HUES48 (cell line): Measurements from ENCODE around the gene MBLAC2.

Source experiments
- H3K27ac ChIP-seq: one replicate; pipeline ENCODE4 v1.7.0; 2013; ENCODE audit warnings: low read depth, low read length, inconsistent platforms
- H3K27me3 ChIP-seq: 2 replicates; pipeline ENCODE4 v1.6.1; 2013; ENCODE audit warnings: mild to moderate bottlenecking, low read length; ENCODE audit not compliant: control insufficient read depth, insufficient read depth
- H3K36me3 ChIP-seq: 2 replicates; pipeline ENCODE4 v1.6.1; 2013; ENCODE audit warnings: low read length; ENCODE audit not compliant: control insufficient read depth, insufficient read depth
- H3K4me1 ChIP-seq: 2 replicates; pipeline ENCODE4 v1.6.1; 2013; ENCODE audit warnings: mild to moderate bottlenecking, low read length; ENCODE audit not compliant: control insufficient read depth, insufficient read depth
- H3K4me3 ChIP-seq: 2 replicates; pipeline ENCODE4 v1.5.1; 2013; ENCODE audit warnings: mild to moderate bottlenecking, low read depth, low read length
- H3K9ac ChIP-seq: 2 replicates; pipeline ENCODE4 v1.6.1; 2013; ENCODE audit warnings: mild to moderate bottlenecking, low read depth, low read length, moderate library complexity
- H3K9me3 ChIP-seq: 2 replicates; pipeline ENCODE4 v1.6.1; 2013; ENCODE audit warnings: low read length; ENCODE audit not compliant: control insufficient read depth, insufficient read depth

MBLAC2 gene

GRCh38 chr5:90474235-90475107 is at the start of gene MBLAC2, which contains the start of gene POLR3G:
Gene MBLAC2, minus strand, starts transcription at chr5:90474771. Its CDS starts 479 bp downstream, at chr5:90474292.
Gene POLR3G, plus strand, starts transcription at chr5:90474864. Its CDS starts 10,704 bp downstream, at chr5:90485568.
- Histone ChIP-seq H3K4me1 (peaks cover 32% of the 10 kb centered on the region), H3K4me3 (peak within 1 kb of the TSS; percentile 81), H3K27me3 (no peaks in the 10 kb centered on the region), H3K36me3 (peaks cover 5% of the 10 kb centered on the region; the same call in 1 of the 2 replicates), H3K9ac (peak within 1 kb of the TSS; percentile 71), H3K9me3 (no peaks in the 10 kb centered on the region), H3K27ac (peak within 1 kb of the TSS; percentile 93)

DNA sequence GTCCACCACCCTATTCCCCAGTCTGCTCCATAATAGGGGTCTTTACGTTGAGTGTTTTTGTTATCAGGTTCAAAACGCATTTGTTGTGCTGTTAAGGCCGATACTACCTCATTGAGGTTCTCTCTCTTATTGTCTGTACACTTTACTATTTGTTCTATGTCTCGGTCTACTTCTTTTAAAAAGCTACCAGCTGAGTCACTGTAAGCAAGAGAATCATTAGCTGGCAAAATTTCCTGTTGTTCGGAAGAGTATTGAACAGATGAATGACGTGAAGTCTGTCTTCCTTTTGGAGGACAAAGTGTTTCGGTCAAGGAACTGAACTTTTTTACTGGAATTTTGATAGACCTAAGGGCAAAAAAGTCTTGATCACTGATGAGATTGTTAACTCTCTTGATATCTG is 44.5 kb upstream of the MBLAC2 start:
- no peak overlapping the region for H3K4me3 ChIP-seq
- no peak overlapping the region for H3K9ac ChIP-seq
- H3K27me3 ChIP-seq = no peaks in the 10 kb centered on the region
- no peaks in the 10 kb centered on the region for H3K4me1 ChIP-seq
- peaks cover 50% of the 10 kb centered on the region for H3K36me3 ChIP-seq
- no peaks in the 10 kb centered on the region for H3K9me3 ChIP-seq
- no peak overlapping the region for H3K27ac ChIP-seq

DNA sequence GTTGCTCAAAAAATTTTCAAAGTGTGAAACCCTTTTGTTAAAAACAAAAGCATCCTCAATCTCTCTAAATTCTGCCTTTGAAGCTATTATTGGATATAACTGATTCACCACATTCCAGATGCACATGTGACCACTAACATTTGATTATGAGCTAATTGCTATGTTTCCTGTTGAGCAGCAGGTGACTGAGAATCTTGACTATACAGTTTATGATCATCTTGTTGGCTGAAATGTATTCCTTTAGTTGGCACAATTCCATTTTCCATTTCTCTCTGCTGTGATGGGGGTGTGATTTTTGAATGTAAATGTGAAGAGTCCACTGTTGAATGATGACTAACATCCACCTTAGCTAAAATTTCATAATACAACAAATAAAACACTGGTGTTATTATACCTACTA is 44.1 kb upstream of the MBLAC2 start:
- H3K9ac ChIP-seq = no peak overlapping the region
- H3K4me1 ChIP-seq = peaks cover 3% of the 10 kb centered on the region; the same call in 1 of the 2 replicates
- H3K4me3 ChIP-seq = no peak overlapping the region
- H3K36me3 ChIP-seq = peaks cover 46% of the 10 kb centered on the region
- H3K9me3 ChIP-seq = no peaks in the 10 kb centered on the region
- H3K27me3 ChIP-seq = no peaks in the 10 kb centered on the region
- no peak overlapping the region for H3K27ac ChIP-seq

DNA sequence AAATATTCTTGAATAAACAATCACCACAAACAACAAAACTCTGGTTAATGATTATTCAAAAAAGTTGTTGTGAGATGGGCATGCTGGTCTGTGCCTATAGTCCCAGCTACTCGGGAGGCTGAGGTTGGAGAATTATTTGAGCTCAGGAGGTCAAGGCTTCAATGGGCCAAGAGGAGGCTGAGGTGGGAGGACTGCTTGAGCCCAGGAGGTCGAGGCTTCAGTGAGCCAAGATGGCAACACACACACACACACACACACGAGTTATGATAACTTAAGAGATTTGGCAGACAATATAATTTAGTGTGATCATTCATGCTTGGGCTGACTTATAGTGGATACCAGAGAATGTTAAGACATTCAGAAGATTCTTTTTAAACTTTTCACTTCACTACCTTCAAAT is 39.9 kb upstream of the MBLAC2 start:
- no peak overlapping the region for H3K9ac ChIP-seq
- H3K36me3 ChIP-seq = peaks cover 42% of the 10 kb centered on the region
- H3K9me3 ChIP-seq = no peaks in the 10 kb centered on the region
- H3K4me3 ChIP-seq = no peak overlapping the region
- H3K27me3 ChIP-seq = no peaks in the 10 kb centered on the region
- H3K27ac ChIP-seq = no peak overlapping the region
- peaks cover 5% of the 10 kb centered on the region; the same call in 1 of the 2 replicates for H3K4me1 ChIP-seq

GRCh38 chr5:90510438-90510837 is 35.9 kb upstream of the MBLAC2 start:
- no peaks in the 10 kb centered on the region for H3K27me3 ChIP-seq
- H3K9ac ChIP-seq = no peak overlapping the region
- H3K4me3 ChIP-seq = no peak overlapping the region
- peaks cover 5% of the 10 kb centered on the region; the same call in 1 of the 2 replicates for H3K4me1 ChIP-seq
- H3K36me3 ChIP-seq = peaks cover 69% of the 10 kb centered on the region
- H3K27ac ChIP-seq = no peak overlapping the region
- no peaks in the 10 kb centered on the region for H3K9me3 ChIP-seq

GRCh38 chr5:90506221-90506620 is 31.6 kb upstream of the MBLAC2 start:
- H3K9me3 ChIP-seq = no peaks in the 10 kb centered on the region
- peaks cover 86% of the 10 kb centered on the region for H3K36me3 ChIP-seq
- H3K27me3 ChIP-seq = no peaks in the 10 kb centered on the region
- no peak overlapping the region for H3K4me3 ChIP-seq
- no peak overlapping the region for H3K9ac ChIP-seq
- H3K27ac ChIP-seq = no peak overlapping the region
- no peaks in the 10 kb centered on the region for H3K4me1 ChIP-seq

- no peak overlapping the region for H3K27ac ChIP-seq
- no peaks in the 10 kb centered on the region for H3K27me3 ChIP-seq
- H3K4me3 ChIP-seq = no peak overlapping the region
- no peaks in the 10 kb centered on the region for H3K9me3 ChIP-seq
- H3K9ac ChIP-seq = no peak overlapping the region
- peaks cover 91% of the 10 kb centered on the region for H3K36me3 ChIP-seq
- no peaks in the 10 kb centered on the region for H3K4me1 ChIP-seq
These were observed 30.2 kb upstream of the MBLAC2 start for GRCh38 chr5:90504743-90505142.

DNA sequence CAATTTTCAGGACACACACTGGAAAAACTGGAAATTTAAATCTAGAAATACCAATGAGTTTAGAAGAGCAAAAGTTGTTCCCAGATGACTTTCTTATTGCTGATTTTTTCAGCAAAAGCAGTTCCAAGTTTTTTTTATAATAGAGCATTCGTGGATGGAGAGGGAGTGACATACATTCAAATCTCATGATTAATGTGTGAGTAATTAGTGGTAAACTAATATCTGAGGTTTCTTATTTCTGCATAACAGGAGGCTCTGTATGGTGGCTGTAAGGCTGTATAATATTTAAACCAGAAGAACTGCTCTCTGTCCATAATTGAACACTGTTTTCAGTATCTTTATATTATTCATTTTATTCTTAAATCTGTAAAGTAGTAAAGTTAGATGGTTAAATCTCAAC is 29.0 kb upstream of the MBLAC2 start:
- H3K4me3 ChIP-seq = no peak overlapping the region
- H3K9me3 ChIP-seq = no peaks in the 10 kb centered on the region
- no peak overlapping the region for H3K9ac ChIP-seq
- H3K27me3 ChIP-seq = no peaks in the 10 kb centered on the region
- H3K27ac ChIP-seq = no peak overlapping the region
- H3K36me3 ChIP-seq = peaks cover 91% of the 10 kb centered on the region
- H3K4me1 ChIP-seq = no peaks in the 10 kb centered on the region

GRCh38 chr5:90495146-90495545 is 20.6 kb upstream of the MBLAC2 start:
- Histone ChIP-seq H3K27ac (no peak overlapping the region), H3K9me3 (no peaks in the 10 kb centered on the region), H3K9ac (no peak overlapping the region), H3K4me3 (no peak overlapping the region), H3K36me3 (peaks cover 92% of the 10 kb centered on the region), H3K27me3 (no peaks in the 10 kb centered on the region), H3K4me1 (no peaks in the 10 kb centered on the region)

DNA sequence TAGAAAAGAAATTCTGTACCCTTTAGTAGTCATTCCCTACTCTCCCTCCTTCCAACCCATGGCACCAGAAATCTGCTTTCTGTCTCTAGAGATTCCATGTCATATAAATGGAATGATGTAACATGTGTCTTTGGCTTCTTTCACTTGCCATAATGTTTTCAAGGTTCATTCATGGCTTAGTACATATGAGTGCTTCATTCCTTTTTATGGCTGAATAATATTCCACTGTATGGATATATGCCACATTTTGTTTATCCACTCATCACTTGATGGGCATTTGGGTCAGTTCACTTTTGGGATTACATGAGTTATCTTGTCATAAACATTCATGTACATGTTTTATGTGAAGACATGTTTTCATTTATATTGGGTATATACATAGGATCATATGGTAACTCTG is 19.5 kb upstream of the MBLAC2 start:
- no peaks in the 10 kb centered on the region for H3K4me1 ChIP-seq
- H3K9ac ChIP-seq = no peak overlapping the region
- no peak overlapping the region for H3K4me3 ChIP-seq
- no peaks in the 10 kb centered on the region for H3K27me3 ChIP-seq
- no peak overlapping the region for H3K27ac ChIP-seq
- peaks cover 89% of the 10 kb centered on the region for H3K36me3 ChIP-seq
- no peaks in the 10 kb centered on the region for H3K9me3 ChIP-seq

- no peak overlapping the region for H3K4me3 ChIP-seq
- H3K27ac ChIP-seq = no peak overlapping the region
- H3K9ac ChIP-seq = no peak overlapping the region
- peaks cover 82% of the 10 kb centered on the region for H3K36me3 ChIP-seq
- H3K27me3 ChIP-seq = no peaks in the 10 kb centered on the region
- no peaks in the 10 kb centered on the region for H3K9me3 ChIP-seq
- peaks cover 13% of the 10 kb centered on the region; the same call in 1 of the 2 replicates for H3K4me1 ChIP-seq
These were observed 14.2 kb upstream of the MBLAC2 start for GRCh38 chr5:90488791-90489190.
